Fibroblast of mammary gland (primary cell): Measurements from ENCODE around the gene AKT2.
A peak's percentile ranks its signal among the peaks of the same experiment; 100 is the strongest.
"Not testable (repeated sequence)": the region's sequence is repeated elsewhere in the genome, so short reads cannot be mapped to it uniquely, and the experiment has no call there.

Source experiments
- DNase-seq: peaks from one replicate; pipeline ENCODE4 v3.0.0-alpha.2; 2010; ENCODE audit warnings: low read depth
- H3K4me3 ChIP-seq: 2 replicates; pipeline ENCODE4 v1.5.1; 2011; ENCODE audit warnings: low read depth, mild to moderate bottlenecking, low read length, moderate library complexity; ENCODE audit not compliant: control insufficient read depth
- CTCF ChIP-seq: conservative IDR thresholded peaks from 2 replicates; pipeline ENCODE4 v1.5.1; 2011; ENCODE audit warnings: low read depth, low read length, inconsistent platforms; ENCODE audit not compliant: control insufficient read depth, insufficient read depth

AKT2 gene

GRCh38 chr19:40284501-40285352, at the start of gene AKT2:
Gene AKT2 (minus strand): TSS chr19:40285345. CDS start chr19:40265267, 20,078 bp downstream.
- TF ChIP-seq CTCF, result no peak
- H3K4me3 ChIP-seq, result peak within 1 kb of the TSS; percentile 88
- DNase-seq, result peak; percentile 48

- H3K4me3 ChIP-seq, DNase-seq: not testable (repeated sequence)
Observed at GRCh38 chr19:40333083-40333482, 47.9 kb upstream of the AKT2 start.

GRCh38 chr19:40332669-40333068, 47.5 kb upstream of the AKT2 start:
- no peak overlapping the region for H3K4me3 ChIP-seq
- DNase-seq, result no peak
- TF ChIP-seq CTCF, result no peak

- no peak for TF ChIP-seq CTCF
- H3K4me3 ChIP-seq, result no peak overlapping the region
- no peak for DNase-seq
Observed at GRCh38 chr19:40331052-40331451, 45.9 kb upstream of the AKT2 start.

GRCh38 chr19:40326201-40326600, 41.1 kb upstream of the AKT2 start:
- no peak for TF ChIP-seq CTCF
- H3K4me3 ChIP-seq, result no peak overlapping the region
- DNase-seq, result no peak

- no peak for DNase-seq
- H3K4me3 ChIP-seq, result no peak overlapping the region
- no peak for TF ChIP-seq CTCF
Observed at GRCh38 chr19:40323705-40324104, 38.6 kb upstream of the AKT2 start.

- DNase-seq, result no peak
- no peak for TF ChIP-seq CTCF
- no peak overlapping the region for H3K4me3 ChIP-seq
Observed at GRCh38 chr19:40322951-40323615, 37.9 kb upstream of the AKT2 start.
